Measurements from ENCODE around the gene PANX1.

GRCh38 chr11:94224078-94224477 lies 95.4 kb downstream of the PANX1 start:
- TF ChIP-seq CTCF (conservative IDR thresholded peaks at IDR 0.05; ENCODE audit: low read depth, low read length) (no peak), EZH2 (IDR thresholded peaks at IDR 0.05; ENCODE audit: low read length, unreplicated experiment) (no peak)
